Measurements from ENCODE around the gene OR6C2.

The OR6C2 gene

DNA sequence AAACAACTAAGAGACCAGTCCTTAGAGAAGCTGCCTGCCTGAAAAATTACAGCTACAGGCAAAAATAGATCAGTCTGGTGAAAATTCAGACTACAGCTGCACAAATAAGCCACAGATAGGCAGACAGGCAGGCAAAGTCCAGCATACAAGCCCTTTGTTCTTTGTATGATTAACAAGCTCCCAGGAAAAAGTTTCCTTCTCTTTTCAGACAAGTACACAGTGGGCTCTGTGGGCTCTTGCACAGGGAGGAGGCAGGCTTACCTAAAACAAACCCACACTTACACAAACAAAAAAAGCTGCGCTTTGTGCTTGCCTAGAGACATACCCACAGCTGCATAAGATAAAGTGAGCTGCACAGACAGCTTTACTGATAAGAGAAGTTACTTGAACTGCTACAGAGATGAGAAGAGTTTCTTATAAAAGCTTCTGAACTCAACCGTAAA lies 56.0 kb downstream of the OR6C2 start:
- Histone ChIP-seq H3K4me1 (ENCODE audit: control insufficient read depth, low read length) (no peaks in the 10 kb centered on the region; the same call in 1 of the 2 replicates), H3K79me2 (ENCODE audit: control insufficient read depth, low read length) (no peaks in the 10 kb centered on the region), H3K9me3 (ENCODE audit: control insufficient read depth, insufficient read depth, low read length) (no peaks in the 10 kb centered on the region), H3K36me3 (ENCODE audit: control insufficient read depth, low read length) (no peaks in the 10 kb centered on the region), H4K20me1 (ENCODE audit: control insufficient read depth, insufficient read depth, low read depth, low read length) (no peaks in the 10 kb centered on the region), H3K4me3 (ENCODE audit: low read length) (no peak overlapping the region), H3K4me2 (ENCODE audit: low read length) (no peak overlapping the region), H3K27ac (ENCODE audit: low read depth, low read length) (no peak overlapping the region), H3K27me3 (ENCODE audit: control insufficient read depth, low read length) (no peaks in the 10 kb centered on the region), H3K9me2 (replicated peaks; ENCODE audit: control insufficient read depth, low read length) (no peaks in the 10 kb centered on the region), H3F3A (ENCODE audit: control insufficient read depth, insufficient read depth) (no peaks in the 10 kb centered on the region)
- no peak for TF ChIP-seq EZH2phosphoT487 (IDR thresholded peaks at IDR 0.05; ENCODE audit: borderline replicate concordance, low read length)
- TF ChIP-seq CTCF (IDR thresholded peaks at IDR 0.05; ENCODE audit: low read depth, low read length, poor library complexity, severe bottlenecking), result no peak

- H4K20me1 ChIP-seq (ENCODE audit: control insufficient read depth, insufficient read depth, low read depth, low read length), result no peaks in the 10 kb centered on the region
- no peak overlapping the region for H3K27ac ChIP-seq (ENCODE audit: low read depth, low read length)
- no peak overlapping the region for H3K4me3 ChIP-seq (ENCODE audit: low read length)
- no peak for TF ChIP-seq CTCF (IDR thresholded peaks at IDR 0.05; ENCODE audit: low read depth, low read length, poor library complexity, severe bottlenecking)
- no peak for TF ChIP-seq EZH2phosphoT487 (IDR thresholded peaks at IDR 0.05; ENCODE audit: borderline replicate concordance, low read length)
- no peak overlapping the region for H3K4me2 ChIP-seq (ENCODE audit: low read length)
- H3K36me3 ChIP-seq (ENCODE audit: control insufficient read depth, low read length), result no peaks in the 10 kb centered on the region
- H3K9me3 ChIP-seq (ENCODE audit: control insufficient read depth, insufficient read depth, low read length), result no peaks in the 10 kb centered on the region
- no peaks in the 10 kb centered on the region for H3K27me3 ChIP-seq (ENCODE audit: control insufficient read depth, low read length)
- H3K9me2 ChIP-seq (replicated peaks; ENCODE audit: control insufficient read depth, low read length), result no peaks in the 10 kb centered on the region
- no peaks in the 10 kb centered on the region for H3K79me2 ChIP-seq (ENCODE audit: control insufficient read depth, low read length)
- no peaks in the 10 kb centered on the region; the same call in 1 of the 2 replicates for H3K4me1 ChIP-seq (ENCODE audit: control insufficient read depth, low read length)
- no peaks in the 10 kb centered on the region for H3F3A ChIP-seq (ENCODE audit: control insufficient read depth, insufficient read depth)
Measured at GRCh38 chr12:55501601-55502000, 57.7 kb downstream of the OR6C2 start.
